GM23248 (cell line): Measurements from ENCODE around the gene NEK6.

Source experiments
- EZH2 ChIP-seq: fragments of 200-600 bp; sonication (generic); IDR thresholded peaks from 2 replicates; pipeline ENCODE4 v1.6.1; 2018; ENCODE audit warnings: antibody characterized with exemption, mild to moderate bottlenecking; ENCODE audit not compliant: insufficient read depth, poor library complexity, severe bottlenecking
- EZH2phosphoT487 ChIP-seq: fragments of 200-600 bp; sonication (generic); IDR thresholded peaks from 2 replicates; pipeline ENCODE4 v1.6.1; 2018; ENCODE audit warnings: antibody characterized with exemption, moderate library complexity, mild to moderate bottlenecking, low read depth; ENCODE audit not compliant: insufficient read depth

- no peak for TF ChIP-seq EZH2phosphoT487
- no peak for TF ChIP-seq EZH2
Measured at GRCh38 chr9:124281931-124282371, 24.2 kb downstream of the NEK6 start.
